HCEC 1CT (cell line): Measurements from ENCODE around the gene PCDHA7.
"Not testable (repeated sequence)": the region's sequence is repeated elsewhere in the genome, so short reads cannot be mapped to it uniquely, and the experiment has no call there.

Experiments used
- DNase-seq: peaks from one replicate; pipeline ENCODE4 v3.0.0-alpha.2; 2017

PCDHA7 gene, protein sequence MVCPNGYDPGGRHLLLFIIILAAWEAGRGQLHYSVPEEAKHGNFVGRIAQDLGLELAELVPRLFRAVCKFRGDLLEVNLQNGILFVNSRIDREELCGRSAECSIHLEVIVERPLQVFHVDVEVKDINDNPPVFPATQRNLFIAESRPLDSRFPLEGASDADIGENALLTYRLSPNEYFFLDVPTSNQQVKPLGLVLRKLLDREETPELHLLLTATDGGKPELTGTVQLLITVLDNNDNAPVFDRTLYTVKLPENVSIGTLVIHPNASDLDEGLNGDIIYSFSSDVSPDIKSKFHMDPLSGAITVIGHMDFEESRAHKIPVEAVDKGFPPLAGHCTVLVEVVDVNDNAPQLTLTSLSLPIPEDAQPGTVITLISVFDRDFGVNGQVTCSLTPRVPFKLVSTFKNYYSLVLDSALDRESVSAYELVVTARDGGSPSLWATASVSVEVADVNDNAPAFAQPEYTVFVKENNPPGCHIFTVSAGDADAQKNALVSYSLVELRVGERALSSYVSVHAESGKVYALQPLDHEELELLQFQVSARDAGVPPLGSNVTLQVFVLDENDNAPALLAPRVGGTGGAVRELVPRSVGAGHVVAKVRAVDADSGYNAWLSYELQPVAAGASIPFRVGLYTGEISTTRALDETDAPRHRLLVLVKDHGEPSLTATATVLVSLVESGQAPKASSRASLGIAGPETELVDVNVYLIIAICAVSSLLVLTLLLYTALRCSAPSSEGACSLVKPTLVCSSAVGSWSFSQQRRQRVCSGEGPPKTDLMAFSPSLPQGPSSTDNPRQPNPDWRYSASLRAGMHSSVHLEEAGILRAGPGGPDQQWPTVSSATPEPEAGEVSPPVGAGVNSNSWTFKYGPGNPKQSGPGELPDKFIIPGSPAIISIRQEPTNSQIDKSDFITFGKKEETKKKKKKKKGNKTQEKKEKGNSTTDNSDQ

GRCh38 chr5:140833993-140834392, at the start of gene PCDHA7:
PCDHA7 (plus strand) TSS chr5:140834269; CDS start chr5:140834384, 115 bp downstream.
- no peak for DNase-seq

DNA sequence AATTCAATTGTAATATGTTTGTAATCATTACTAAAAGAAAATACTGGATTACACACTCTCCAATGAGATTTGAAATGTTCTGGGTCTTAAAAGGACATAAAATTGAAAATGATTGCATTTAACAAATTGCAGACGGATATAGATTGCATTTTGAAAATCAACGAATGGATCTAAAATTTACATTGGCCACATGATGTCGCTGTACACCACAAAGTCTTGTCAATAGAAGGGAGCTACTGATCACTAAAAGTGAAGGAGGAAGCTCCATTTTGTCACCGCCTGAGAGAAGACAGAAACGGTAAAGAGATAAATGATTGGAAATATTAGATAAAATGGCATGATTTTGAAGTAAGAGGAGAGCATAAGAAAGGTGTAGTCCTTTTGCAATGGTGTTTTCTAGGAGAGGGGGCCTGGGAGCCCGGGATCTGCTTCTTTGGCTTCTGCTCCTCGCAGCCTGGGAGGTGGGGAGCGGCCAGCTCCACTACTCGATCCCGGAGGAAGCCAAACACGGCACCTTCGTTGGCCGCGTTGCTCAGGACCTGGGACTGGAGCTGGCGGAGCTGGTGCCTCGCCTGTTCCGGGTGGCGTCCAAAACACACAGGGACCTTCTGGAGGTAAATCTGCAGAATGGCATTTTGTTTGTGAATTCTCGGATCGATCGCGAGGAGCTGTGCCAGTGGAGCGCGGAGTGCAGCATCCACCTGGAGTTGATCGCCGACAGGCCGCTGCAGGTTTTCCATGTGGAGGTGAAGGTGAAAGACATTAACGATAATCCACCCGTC, 48.0 kb upstream of the PCDHA7 start, which contains the start of gene PCDHA1:
Gene PCDHA1, plus strand, starts transcription at position 236 of the 782 bp plus-strand sequence.
- DNase-seq, result no peak

DNA sequence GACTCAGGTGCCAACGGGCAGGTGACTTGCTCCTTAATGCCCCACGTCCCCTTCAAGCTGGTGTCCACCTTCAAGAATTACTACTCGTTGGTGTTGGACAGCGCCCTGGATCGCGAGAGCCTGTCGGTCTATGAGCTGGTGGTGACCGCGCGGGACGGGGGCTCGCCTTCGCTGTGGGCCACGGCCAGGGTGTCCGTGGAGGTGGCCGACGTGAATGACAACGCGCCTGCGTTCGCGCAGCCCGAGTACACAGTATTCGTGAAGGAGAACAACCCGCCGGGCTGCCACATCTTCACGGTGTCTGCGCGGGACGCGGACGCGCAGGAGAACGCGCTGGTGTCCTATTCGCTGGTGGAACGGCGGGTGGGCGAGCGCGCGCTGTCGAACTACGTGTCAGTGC, 46.6 kb upstream of the PCDHA7 start:
- not testable (repeated sequence) for DNase-seq

DNA sequence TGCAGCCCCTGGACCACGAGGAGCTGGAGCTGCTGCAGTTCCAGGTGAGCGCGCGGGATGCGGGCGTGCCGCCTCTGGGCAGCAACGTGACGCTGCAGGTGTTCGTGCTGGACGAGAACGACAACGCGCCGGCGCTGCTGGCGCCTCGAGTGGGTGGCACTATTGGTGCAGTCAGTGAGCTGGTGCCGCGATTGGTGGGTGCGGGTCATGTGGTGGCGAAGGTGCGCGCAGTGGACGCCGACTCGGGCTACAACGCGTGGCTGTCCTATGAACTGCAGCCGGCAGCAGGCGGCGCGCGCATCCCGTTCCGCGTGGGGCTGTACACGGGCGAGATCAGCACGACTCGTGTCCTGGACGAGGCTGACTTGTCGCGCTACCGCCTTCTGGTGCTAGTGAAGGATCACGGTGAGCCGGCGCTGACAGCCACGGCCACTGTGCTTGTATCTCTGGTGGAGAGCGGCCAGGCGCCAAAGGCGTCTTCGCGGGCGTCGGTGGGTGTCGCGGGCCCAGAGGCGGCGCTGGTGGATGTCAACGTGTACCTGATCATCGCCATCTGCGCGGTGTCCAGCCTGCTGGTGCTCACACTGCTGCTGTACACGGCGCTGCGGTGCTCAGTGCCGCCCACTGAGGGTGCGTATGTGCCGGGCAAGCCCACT, 46.1 kb upstream of the PCDHA7 start:
- DNase-seq, result not testable (repeated sequence)

DNA sequence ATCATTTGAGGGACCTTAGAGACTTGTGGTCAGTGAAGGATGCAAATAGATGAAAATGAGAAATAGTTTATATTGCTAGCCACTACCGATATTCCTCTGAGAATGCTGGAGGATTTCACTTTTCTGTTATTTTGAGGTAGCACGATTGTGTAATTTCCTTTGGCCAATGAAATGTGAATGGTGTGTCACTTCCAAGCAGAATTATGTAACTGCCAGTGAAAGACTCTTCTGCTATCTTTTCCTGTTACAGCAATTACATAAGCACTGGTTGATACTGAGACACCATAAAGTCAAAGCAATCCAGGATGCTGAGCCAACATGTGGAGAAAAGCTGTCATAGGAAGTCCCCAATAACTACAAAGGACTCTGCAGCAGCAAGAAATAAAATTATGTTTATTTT, 43.0 kb upstream of the PCDHA7 start:
- no peak for DNase-seq

DNA sequence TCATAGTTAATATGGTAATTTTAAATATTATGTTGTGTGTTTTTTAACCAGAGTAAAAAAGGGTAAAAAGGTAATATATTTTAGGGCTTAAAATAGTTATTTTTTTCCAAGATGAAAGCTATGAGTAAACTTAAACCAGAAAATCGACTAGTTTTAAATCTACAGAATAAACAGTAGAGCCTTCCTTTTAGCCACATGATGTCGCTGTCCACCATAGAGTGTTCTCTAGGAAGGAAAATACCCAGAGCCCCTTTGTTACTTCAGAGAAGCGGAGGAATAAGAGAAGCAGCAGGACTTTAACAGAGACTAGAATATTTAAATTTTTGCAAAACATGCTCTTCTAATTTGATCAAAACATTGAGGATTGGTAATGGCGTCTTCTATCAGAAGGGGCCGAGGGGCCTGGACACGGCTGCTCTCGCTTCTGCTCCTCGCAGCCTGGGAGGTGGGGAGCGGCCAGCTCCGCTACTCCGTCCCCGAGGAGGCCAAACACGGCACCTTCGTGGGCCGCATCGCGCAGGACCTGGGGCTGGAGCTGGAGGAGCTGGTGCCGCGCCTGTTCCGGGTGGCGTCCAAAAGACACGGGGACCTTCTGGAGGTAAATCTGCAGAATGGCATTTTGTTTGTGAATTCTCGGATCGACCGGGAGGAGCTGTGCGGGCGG, 39.3 kb upstream of the PCDHA7 start, which contains the start of gene PCDHA2:
Gene PCDHA2, plus strand, starts transcription at position 258 of the 664 bp plus-strand sequence.
- DNase-seq, result no peak

DNA sequence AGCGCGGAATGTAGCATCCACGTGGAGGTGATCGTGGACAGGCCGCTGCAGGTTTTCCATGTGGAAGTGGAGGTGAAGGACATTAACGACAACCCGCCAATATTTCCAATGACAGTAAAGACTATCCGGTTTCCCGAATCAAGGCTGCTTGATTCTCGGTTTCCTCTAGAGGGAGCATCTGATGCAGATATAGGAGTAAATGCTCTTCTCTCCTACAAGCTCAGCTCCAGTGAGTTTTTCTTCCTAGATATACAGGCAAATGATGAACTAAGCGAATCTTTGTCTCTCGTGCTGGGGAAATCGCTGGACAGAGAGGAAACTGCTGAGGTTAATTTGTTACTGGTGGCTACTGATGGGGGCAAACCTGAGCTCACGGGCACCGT, 38.8 kb upstream of the PCDHA7 start:
- DNase-seq, result no peak

- not testable (repeated sequence) for DNase-seq
Observed at GRCh38 chr5:140796072-140796717, 37.9 kb upstream of the PCDHA7 start.

DNA sequence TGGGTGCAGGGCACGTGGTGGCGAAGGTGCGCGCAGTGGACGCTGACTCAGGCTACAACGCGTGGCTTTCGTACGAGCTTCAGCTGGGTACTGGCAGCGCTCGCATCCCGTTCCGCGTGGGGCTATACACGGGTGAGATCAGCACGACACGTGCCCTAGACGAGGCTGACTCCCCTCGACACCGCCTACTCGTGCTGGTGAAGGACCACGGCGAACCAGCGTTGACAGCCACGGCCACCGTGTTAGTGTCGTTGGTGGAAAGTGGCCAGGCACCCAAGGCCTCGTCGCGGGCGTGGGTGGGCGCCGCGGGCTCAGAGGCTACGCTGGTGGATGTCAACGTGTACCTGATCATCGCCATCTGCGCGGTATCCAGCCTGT, 37.4 kb upstream of the PCDHA7 start:
- DNase-seq, result no peak

DNA sequence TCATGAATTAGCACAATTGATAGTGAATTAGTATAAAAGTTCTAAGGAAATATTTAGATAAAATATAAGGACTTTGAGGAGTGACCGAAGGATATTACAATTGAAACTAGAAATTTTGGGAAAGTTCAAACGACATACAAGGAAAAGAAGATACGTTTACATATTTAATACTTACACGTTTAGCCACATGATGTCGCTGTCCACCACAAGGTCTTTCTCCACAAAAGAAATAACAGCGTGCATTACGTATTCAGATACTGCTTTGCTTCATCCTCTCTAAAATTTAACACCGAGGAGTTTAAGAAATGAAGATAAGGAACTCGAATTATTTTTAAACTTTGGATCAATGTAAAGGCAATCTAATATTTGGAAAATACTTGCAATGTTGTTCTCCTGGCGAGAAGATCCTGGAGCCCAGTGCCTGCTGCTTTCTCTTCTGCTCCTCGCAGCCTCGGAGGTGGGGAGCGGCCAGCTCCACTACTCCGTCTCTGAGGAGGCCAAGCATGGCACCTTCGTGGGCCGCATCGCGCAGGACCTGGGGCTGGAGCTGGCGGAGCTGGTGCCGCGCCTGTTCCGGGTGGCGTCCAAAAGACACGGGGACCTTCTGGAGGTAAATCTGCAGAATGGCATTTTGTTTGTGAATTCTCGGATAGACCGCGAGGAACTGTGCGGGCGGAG, 33.1 kb upstream of the PCDHA7 start, which contains the start of gene PCDHA3:
Gene PCDHA3, plus strand, starts transcription at position 242 of the 678 bp plus-strand sequence.
- no peak for DNase-seq

- no peak for DNase-seq
Observed at GRCh38 chr5:140801494-140801841, 32.6 kb upstream of the PCDHA7 start.

- DNase-seq, result not testable (repeated sequence)
Observed at GRCh38 chr5:140802381-140802780, 31.7 kb upstream of the PCDHA7 start.

DNA sequence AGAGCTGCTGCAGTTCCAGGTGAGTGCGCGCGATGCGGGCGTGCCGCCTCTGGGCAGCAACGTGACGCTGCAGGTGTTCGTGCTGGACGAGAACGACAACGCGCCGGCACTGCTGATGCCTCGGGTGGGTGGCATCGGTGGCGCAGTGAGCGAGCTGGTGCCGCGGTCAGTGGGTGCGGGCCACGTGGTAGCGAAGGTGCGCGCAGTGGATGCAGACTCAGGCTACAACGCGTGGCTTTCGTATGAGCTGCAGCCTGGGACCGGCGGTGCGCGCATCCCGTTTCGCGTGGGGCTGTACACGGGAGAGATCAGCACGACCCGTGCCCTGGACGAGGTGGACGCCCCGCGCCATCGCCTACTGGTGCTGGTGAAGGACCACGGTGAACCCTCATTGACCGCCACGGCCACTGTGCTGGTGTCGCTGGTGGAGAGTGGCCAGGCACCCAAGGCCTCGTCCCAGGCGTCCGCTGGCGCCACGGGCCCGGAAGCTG, 31.2 kb upstream of the PCDHA7 start:
- DNase-seq, result no peak

- no peak for DNase-seq
Observed at GRCh38 chr5:140806834-140807775, 27.0 kb upstream of the PCDHA7 start, which contains the start of gene PCDHA4. PCDHA4 (plus strand) TSS chr5:140807068.

GRCh38 chr5:140808241-140808888, 25.7 kb upstream of the PCDHA7 start:
- not testable (repeated sequence) for DNase-seq

- DNase-seq, result no peak
Observed at GRCh38 chr5:140808889-140809291, 25.2 kb upstream of the PCDHA7 start.

DNA sequence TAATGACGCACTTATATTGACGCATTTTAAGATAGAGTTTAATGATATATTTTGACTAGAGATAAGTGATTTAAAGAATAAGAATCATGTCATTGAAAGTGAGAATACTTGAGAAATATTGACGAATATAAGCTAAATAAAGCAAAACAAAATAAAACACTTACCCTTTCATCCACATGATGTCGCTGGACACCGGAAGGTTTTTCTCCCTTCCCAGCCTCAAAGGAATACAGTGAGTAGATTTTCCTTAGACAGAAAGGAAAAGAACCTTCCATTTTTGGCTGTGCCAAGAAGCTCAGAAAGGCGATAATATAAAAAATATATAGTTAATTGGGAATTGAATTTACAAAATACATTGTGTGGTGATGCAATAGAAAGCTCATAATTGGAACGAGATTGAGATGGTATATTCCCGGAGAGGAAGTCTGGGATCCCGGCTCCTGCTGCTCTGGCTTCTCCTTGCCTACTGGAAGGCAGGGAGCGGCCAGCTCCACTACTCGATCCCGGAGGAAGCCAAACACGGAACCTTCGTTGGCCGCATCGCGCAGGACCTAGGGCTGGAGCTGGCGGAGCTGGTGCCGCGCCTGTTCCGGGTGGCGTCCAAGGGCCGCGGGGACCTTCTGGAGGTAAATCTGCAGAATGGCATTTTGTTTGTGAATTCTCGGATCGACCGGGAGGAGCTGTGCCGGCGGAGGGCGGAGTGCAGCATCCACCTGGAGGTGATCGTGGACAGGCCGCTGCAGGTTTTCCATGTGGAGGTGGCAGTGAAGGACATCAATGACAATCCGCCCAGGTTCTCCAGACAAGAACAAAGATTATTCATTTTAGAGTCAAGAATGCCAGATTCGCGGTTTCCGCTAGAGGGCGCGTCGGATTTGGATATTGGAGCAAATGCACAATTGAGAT, 12.4 kb upstream of the PCDHA7 start, which contains the start of gene PCDHA5:
Gene PCDHA5, plus strand, starts transcription at position 239 of the 906 bp plus-strand sequence.
- DNase-seq, result no peak
